Right atrium auricular region (tissue), 2 donors: ENCODE measurements around the gene SFT2D2. TPM values are rescaled to one million over a fixed set of nuclear protein-coding genes. Genes with fewer than 3 reads are reported as not detected.
"Not testable (repeated sequence)": the region's sequence is repeated elsewhere in the genome, so short reads cannot be mapped to it uniquely, and the experiment has no call there.

ENCODE experiments used
- DNase-seq: peaks from one replicate; pipeline ENCODE4 v3.0.0-alpha.2; 2019; ENCODE audit warnings: low spot score
- H3K27ac ChIP-seq, 2 donors: fragments of 200-600 bp; sonication (generic); 1 replicate in 1 of 2; 2 replicates in 1 of 2; pipeline ENCODE4 v1.5.1; 2016 to 2019
- H3K27me3 ChIP-seq, 2 donors: fragments of 200-600 bp; sonication (generic); one replicate each; pipeline versions ENCODE4 v1.5.1 to v1.6.0; 2017 to 2019
- H3K36me3 ChIP-seq: fragments of 200-600 bp; sonication (generic); one replicate; pipeline ENCODE4 v1.5.1; 2016
- H3K4me1 ChIP-seq, 2 donors: fragments of 200-600 bp; sonication (generic); one replicate each; pipeline versions ENCODE4 v1.5.1 to v1.6.0; 2017 to 2019
- H3K4me3 ChIP-seq, 2 donors: fragments of 200-600 bp; sonication (generic); 1 replicate in 1 of 2; 2 replicates in 1 of 2; pipeline ENCODE4 v1.5.1; 2017 to 2019; ENCODE audit warnings: mild to moderate bottlenecking in 1 of 2, moderate library complexity in 1 of 2
- H3K9me3 ChIP-seq, 2 donors: fragments of 200-600 bp; sonication (generic); one replicate each; pipeline ENCODE4 v1.5.1; 2019
- CTCF ChIP-seq, 2 donors: fragments of 200-600 bp; sonication (generic); IDR thresholded peaks; one replicate each; pipeline ENCODE4 v1.5.1; 2019; ENCODE audit warnings: antibody characterized with exemption in 2 of 2
- total RNA-seq, 2 donors: library from RNA; depleted of rRNA; stranded (reverse); fragments of >200 nt; gene quantifications; one replicate each; pipeline ENCODE4 v1.1.0, GENCODE V29; 2016

Gene SFT2D2
- total RNA-seq: 10 to 100 TPM; 12.5 to 23.7 TPM

GRCh38 chr1:168225476-168226190, at the start of gene SFT2D2:
SFT2D2 (plus strand) TSS chr1:168226004; CDS start chr1:168226080, 76 bp downstream.
- H3K27ac ChIP-seq: peak within 1 kb of the TSS; percentile 84 to 90
- H3K9me3 ChIP-seq: no peaks in the 10 kb centered on the region
- H3K27me3 ChIP-seq: no peaks in the 10 kb centered on the region
- peak within 1 kb of the TSS; percentile 74 to 89 for H3K4me3 ChIP-seq
- peaks cover 0 to 34% of the 10 kb centered on the region in 2 donors for H3K4me1 ChIP-seq
- TF ChIP-seq CTCF (IDR thresholded peaks at IDR 0.05): peak in 1 of 2 donors; percentile 19
- peak; percentile 71 for DNase-seq
- no peaks in the 10 kb centered on the region for H3K36me3 ChIP-seq

DNA sequence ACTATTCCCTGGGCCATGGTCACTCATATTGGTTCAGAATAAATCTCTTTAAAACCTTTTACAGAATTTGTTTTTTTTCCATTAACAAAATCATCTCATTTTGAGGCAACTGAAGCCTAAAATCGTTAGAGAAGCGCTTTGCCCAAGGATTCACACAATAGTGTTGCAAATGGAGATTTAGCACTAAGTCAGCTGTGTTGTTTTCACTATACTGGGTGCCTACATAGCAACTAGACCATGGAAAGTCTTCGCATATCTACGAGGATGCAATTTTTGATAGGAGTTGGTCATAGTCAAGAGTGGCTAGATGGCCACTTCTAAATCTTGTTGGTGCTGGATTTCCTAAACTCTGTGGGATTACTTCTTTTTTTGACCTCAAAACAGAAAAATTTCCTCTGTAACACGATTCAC, 47.6 kb upstream of the SFT2D2 start:
- no peak for DNase-seq
- Histone ChIP-seq H3K9me3 (no peaks in the 10 kb centered on the region), H3K4me1 (peaks cover 0 to 8% of the 10 kb centered on the region in 2 donors), H3K36me3 (no peaks in the 10 kb centered on the region), H3K4me3 (peak overlapping the region; percentile 72 to 86), H3K27me3 (no peaks in the 10 kb centered on the region), H3K27ac (peak overlapping the region; percentile 93 to 94)
- TF ChIP-seq CTCF (IDR thresholded peaks at IDR 0.05): no peak

DNA sequence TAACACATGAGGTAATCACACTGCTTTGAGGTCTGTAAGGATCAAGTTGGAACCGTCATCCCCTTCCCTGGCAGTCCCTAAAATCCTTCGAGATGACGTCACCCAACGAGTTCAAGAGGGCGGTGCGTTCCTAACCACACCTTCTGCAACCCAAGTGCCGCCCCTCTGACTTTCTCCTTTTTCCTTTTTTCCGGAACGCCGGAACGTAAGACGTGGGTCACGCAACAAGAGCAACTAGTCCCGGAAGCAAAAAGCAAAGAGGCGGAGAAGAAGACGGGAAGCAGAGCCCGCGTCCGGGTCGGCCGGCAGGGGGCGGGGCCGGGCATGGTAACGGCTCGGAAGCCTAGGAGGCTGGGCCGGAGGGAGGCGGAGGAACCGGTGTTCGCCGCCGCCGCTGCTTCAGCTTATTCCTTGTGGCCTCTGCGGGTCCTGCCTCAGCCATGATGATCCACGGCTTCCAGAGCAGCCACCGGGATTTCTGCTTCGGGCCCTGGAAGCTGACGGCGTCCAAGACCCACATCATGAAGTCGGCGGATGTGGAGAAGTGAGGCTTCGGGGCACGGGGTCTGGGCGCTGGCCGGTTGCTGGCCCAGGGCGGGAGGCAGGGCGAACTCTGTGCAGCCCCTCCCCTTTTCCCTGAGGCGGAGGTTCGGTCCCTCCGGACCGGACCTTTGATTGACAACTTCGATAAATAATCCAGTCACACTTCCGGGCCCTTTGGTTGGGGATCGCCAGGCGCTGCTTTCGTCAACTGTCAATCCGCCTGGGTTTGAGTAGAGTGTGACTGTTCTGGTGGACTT, 47.0 kb upstream of the SFT2D2 start, which contains the start of gene TIPRL:
TSS of gene TIPRL (plus strand) at position 325 of the 800 bp plus-strand sequence. CDS start at position 441, 116 bp downstream.
- Histone ChIP-seq H3K4me3 (peak within 1 kb of the TSS; percentile 72 to 86), H3K27ac (peak within 1 kb of the TSS; percentile 93 to 94), H3K27me3 (no peaks in the 10 kb centered on the region), H3K36me3 (no peaks in the 10 kb centered on the region), H3K9me3 (no peaks in the 10 kb centered on the region), H3K4me1 (peaks cover 0 to 8% of the 10 kb centered on the region in 2 donors)
- TF ChIP-seq CTCF (IDR thresholded peaks at IDR 0.05): peak; percentile 72 to 76
- peak; percentile 97 for DNase-seq

GRCh38 chr1:168179438-168180147, 46.2 kb upstream of the SFT2D2 start:
- H3K27ac ChIP-seq: peak overlapping the region; percentile 93 to 94
- H3K27me3 ChIP-seq: no peaks in the 10 kb centered on the region
- H3K36me3 ChIP-seq: no peaks in the 10 kb centered on the region
- no peak for TF ChIP-seq CTCF (IDR thresholded peaks at IDR 0.05)
- peaks cover 0 to 8% of the 10 kb centered on the region in 2 donors for H3K4me1 ChIP-seq
- DNase-seq: no peak
- no peaks in the 10 kb centered on the region for H3K9me3 ChIP-seq
- H3K4me3 ChIP-seq: peak overlapping the region; percentile 72 to 86

DNA sequence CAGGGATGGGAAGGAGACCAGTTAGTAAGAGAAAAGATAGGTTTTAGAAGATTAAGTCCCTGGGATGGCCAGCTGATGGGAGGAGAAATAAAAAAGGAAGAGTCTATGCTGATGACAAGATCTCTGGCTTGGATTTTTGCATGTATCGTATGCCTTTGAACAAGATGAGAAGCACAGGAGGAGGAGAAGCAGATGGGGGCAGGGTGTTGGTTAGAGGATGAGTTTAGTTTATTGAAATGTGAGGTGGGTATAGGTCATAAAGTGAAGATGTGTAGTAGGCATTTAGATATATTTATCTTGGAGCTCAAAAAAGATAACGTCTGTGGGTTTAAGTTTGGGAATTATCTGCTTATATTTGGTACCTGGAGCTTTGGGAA, 45.7 kb upstream of the SFT2D2 start:
- H3K36me3 ChIP-seq: no peaks in the 10 kb centered on the region
- peak overlapping the region; percentile 72 to 86 for H3K4me3 ChIP-seq
- no peak for DNase-seq
- H3K27me3 ChIP-seq: no peaks in the 10 kb centered on the region
- peak overlapping the region in 1 of 2 donors; percentile 93 for H3K27ac ChIP-seq
- peaks cover 0 to 8% of the 10 kb centered on the region in 2 donors for H3K4me1 ChIP-seq
- no peaks in the 10 kb centered on the region for H3K9me3 ChIP-seq
- TF ChIP-seq CTCF (IDR thresholded peaks at IDR 0.05): no peak

- H3K9me3 ChIP-seq, H3K4me1 ChIP-seq, DNase-seq, H3K27me3 ChIP-seq, H3K36me3 ChIP-seq, H3K27ac ChIP-seq, H3K4me3 ChIP-seq: not testable (repeated sequence)
Observed at GRCh38 chr1:168181063-168181720, 44.6 kb upstream of the SFT2D2 start.
